GM18511 (cell line): ENCODE data around the gene HLA-DOA.

Source experiments
- ATAC-seq: cut with Tn5 transposase; IDR thresholded peaks from one replicate; pipeline ENCODE4 v1.9.1; 2021; ENCODE audit warnings: mild to moderate bottlenecking, moderate library complexity; ENCODE audit not compliant: unreplicated experiment

The HLA-DOA gene

GRCh38 chr6:33008944-33009861 is at the start of gene HLA-DOA:
TSS of gene HLA-DOA (minus strand) at chr6:33009591.
- ATAC-seq: peak; percentile 97

- ATAC-seq: no peak
Observed at GRCh38 chr6:33057222-33058150, 48.1 kb upstream of the HLA-DOA start.

DNA sequence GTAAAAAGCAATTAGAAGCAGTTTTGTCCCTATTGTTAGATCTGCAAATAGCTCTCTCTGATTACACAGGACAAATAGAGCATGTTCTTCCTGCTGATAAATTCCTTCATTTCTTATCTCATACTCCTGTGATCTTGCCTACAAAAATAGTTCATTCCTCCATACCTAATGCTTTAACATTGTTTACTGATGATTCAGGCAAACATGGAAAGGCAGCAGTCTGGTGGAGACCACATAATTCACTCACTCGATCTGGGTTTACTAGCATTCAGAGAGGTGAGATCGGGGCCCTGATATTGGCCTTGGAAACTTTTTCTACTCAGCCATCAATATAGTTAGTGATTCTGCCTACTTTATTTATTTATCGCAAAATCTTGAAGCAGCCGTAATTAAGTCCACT is 43.8 kb upstream of the HLA-DOA start:
- no peak for ATAC-seq

- no peak for ATAC-seq
Observed at GRCh38 chr6:33052627-33053026, 43.2 kb upstream of the HLA-DOA start.

DNA sequence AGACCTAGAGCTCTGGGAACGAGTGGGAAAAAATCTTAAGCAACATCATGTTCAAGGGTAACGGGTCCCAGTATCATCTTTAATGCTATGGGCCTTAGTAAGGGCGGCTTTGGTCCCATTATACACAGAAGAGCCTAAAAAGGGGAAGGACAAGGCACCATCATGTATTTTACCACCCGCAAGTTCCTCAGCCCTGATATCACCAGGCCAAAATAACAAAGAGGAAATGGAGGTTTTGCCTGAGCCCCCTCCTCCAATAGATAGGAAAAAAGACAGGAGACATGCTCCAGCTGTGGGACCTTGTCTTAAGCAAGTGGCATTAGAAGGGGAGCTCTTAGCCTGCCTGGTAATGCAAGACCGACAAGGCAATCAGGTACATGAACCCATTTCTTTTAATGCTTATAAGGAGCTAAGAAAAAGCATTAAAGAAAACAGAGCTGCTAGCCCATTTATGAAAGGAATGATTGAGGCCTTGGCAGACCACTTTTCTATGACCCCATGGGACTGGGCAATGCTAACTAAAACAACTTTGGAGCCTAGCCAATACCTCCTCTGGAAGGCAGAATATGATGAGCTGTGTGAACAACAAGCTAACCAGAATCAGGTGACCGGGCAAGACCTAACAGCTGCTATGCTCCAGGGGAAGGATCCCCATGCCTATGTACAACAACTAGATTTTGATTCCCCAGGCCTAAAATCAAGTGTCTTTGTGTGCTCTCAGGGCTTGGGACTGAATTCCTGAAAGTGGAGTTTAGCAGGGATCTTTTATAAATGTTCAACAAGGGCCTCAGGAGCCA is 40.8 kb upstream of the HLA-DOA start:
- ATAC-seq: no peak

GRCh38 chr6:33049323-33050013 is 40.1 kb upstream of the HLA-DOA start:
- ATAC-seq: no peak

DNA sequence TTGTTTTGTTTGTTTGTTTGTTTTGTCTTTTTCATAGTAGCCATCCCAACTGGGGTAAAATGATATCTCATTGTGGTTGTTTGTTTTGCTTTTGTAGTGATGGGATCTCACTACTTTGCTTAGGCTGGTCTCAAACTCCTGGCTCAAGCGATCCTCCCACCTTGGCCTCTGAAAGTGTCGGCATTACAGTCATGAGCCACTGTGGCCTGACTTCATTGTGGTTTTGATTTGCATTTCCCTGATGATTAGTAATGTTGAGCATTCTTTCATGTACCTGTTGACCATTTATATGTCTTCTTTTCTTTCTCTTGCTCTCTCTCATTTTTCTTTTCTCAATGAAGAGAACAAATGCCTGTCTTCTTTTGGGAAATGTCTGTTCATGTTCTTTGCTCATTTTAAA is 30.8 kb upstream of the HLA-DOA start:
- no peak for ATAC-seq

DNA sequence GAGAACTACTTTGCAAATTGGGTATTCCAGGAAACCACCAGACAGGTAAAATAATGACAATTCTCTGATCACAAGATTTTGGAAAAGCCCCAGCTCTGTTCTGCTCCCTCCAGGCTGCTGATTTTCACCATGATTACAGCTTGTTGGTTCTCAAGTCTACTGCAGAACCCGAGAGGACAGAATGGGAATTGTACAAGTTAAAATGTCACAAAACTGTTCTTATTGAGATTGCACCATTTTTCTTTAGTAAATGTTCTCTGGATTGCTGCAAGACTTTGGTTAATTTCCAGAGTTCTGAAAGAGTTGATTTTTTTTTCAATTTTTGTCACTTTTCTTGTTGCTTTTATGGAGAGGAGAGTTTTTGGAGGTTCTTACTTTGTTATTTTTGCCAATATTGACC is 27.1 kb upstream of the HLA-DOA start:
- ATAC-seq: no peak

DNA sequence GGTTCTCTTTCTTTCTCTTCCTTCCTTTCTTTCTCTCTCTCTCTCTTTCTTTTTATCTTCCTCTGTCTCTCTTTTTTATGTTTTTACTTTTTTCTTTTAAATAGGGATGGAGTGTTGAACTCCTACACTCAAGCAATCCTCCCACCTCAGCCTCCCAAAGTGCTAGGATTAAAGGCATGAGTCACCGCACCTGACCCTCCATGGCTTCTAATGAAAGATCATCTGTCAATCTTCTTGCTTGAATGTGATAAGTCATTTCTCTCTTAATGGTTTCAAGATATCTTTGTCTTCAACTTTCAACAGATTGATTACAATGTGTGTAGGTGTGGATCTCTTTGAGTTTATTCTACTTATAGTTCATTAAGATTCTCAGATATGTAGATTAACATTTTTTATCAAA is 25.2 kb upstream of the HLA-DOA start:
- ATAC-seq: no peak

- ATAC-seq: no peak
Observed at GRCh38 chr6:33030245-33030644, 20.9 kb upstream of the HLA-DOA start.

DNA sequence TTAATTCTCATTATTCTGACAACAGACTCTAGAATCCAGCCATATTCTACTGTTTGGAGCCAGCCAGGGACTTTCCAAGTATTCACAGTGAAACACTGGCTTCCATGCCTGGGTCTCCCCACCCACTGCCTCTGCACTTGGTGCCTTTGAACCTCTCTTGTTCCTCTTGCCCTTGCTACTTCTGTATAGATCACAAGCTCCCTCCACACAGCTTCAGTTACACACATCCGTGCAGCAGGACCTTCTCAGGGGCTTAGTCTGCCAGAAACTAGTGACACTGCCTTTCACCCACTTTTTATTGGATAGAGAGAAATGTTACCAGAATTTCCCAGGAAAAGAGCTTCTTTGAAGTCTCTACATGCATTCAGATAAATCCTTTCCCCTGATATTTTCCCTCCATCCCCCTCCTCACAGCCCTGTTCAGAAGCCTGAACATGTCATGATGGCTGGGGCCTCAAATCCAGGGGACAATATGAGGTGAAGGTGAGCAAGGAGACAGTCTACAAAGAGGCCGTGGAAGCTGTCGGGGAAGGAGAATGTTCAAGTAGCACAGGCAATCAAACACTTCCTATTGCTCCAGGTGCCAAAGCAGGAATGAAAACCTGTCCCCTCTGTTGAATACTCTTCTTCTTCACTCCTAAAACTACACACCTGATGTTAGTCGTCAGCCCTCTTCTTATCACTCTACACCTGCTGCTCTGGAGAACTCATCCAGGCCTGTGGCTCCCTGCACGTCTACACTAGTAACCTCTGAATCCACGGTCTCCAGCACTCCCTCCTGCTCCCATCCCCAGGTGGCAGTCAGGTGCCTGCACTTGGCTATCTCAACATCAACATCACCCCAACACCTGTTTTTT is 20.2 kb upstream of the HLA-DOA start:
- peak; percentile 78 for ATAC-seq

DNA sequence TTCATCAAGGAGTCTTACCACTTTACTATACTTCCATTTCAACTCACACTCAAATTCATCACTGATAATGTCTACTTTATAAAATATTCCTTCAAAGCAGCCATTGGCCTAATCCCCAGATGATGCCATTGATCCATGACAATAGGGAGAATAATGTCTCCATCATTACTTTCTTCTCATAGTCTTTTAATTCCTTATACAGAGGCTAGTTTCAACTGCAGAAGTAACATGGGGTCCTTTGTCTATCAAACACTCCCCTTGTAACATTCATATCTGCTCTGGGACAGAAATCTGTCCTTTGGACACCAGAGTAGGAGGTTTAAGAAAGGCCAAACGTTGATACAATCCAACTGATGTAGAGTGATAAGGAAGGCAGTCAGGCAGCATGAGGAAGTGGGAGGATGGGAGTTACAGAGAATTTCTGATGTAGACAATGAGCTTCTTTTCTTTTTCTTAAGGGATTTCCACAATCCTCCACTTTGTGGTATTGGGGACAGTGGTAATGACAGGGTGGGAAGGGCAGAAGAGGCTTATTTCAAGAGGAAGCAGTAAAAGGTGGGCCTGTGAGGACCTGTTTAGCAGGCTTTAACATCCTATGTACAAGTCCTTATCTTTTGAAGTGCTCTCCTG is 18.9 kb upstream of the HLA-DOA start:
- no peak for ATAC-seq

GRCh38 chr6:33024521-33024920 is 15.1 kb upstream of the HLA-DOA start:
- ATAC-seq: no peak

- ATAC-seq: no peak
Observed at GRCh38 chr6:33023536-33023935, 14.1 kb upstream of the HLA-DOA start.

GRCh38 chr6:33021917-33022316 is 12.5 kb upstream of the HLA-DOA start:
- ATAC-seq: no peak

DNA sequence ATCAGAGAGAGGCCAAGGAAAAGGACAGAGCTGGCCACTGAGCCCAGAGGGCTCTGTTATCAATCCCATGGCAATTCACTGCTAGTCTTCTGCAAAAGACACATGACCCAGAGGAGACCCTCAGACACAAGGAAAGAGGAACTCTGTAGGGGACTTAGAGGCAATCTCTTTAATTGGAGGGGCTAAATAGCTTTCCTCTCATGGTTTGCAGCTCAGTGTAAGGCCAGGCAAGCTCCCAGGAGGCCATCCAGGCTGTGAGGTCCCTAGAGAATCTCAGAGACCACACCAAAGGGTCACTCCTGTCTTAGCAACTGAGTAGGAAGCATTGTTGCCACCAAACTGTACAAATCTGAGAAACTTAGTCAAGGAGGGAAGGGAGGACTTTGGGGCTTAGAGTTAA is 10.0 kb upstream of the HLA-DOA start:
- peak; percentile 16 for ATAC-seq

GRCh38 chr6:33018904-33019303 is 9.5 kb upstream of the HLA-DOA start:
- peak; percentile 78 for ATAC-seq

GRCh38 chr6:33018418-33018817 is 9.0 kb upstream of the HLA-DOA start:
- ATAC-seq: no peak
